ENCODE results near the gene PTPN23.
"Not testable (repeated sequence)": the region's sequence is repeated elsewhere in the genome, so short reads cannot be mapped to it uniquely, and the experiment has no call there.

PTPN23 gene

DNA sequence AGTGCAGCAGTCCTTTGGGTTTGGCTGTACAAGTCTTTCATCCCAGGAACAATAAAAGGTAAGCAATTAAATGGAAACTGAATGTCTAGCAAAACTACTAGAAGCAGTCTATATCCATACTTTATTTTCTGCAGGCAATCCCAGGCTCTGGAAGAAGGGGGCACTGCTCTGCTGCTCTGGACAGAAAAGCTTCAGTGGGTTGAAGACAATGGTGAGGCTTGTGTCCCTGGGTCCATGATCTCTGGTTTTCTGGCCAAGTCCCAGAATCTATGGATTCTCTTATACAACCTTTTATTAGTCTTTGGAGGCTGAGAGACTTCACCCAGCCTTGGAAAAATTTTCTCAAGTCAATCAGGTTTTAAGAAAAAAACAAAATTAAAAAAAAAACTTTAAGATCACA lies 59.3 kb downstream of the PTPN23 start:
- no peak overlapping the region for H3K4me3 ChIP-seq (ENCODE audit: insufficient read depth, low read depth, low read length, poor library complexity, severe bottlenecking)
- no peaks in the 10 kb centered on the region for H3K27me3 ChIP-seq (replicated peaks; ENCODE audit: control insufficient read depth, insufficient read depth, low read length, poor library complexity, severe bottlenecking)
- H3K9me3 ChIP-seq (ENCODE audit: control insufficient read depth, low read length), result no peaks in the 10 kb centered on the region
- no peaks in the 10 kb centered on the region for H3K4me1 ChIP-seq (ENCODE audit: control insufficient read depth, insufficient read depth, low read length, poor library complexity, severe bottlenecking)
- peaks cover 38% of the 10 kb centered on the region for H3K36me3 ChIP-seq (ENCODE audit: control insufficient read depth, insufficient read depth, low read length)
- DNase-seq, result no peak
- no peak overlapping the region for H3K27ac ChIP-seq (ENCODE audit: insufficient read depth, low read length, poor library complexity, severe bottlenecking)

DNA sequence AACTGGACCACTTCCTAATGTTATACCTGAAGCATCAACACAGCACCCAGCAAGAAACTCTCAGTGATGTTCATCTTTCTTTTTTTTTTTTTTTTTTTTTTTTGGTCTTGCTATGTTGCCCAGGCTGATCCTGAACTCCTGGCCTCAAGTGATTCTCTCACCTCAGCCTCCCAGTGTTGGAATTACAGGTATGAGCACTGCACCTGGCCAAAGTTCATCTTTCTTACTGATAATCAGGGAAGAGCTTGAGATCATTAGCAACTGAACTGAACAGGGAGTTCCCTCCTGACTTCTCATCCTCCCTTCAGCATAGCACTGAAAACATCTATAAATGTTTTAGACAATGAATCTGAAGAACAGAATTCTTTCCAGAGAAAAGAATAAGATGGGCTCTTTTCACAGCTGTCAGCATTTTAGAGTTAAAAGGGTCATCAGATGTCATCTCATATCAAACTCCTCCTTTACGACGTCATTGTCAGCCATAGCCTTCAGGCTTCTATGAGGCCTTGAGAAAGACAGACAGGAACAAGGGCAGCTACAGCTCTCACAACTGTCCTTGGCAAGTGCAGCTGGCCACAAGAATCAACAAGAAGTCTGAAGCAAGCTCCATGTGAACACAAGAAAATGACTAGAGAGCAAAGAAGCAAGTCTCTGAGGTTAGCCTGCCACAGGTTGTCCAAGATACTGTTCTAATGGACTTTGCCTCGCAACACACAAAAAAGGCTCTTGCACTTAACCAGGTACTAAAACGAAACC lies 61.2 kb downstream of the PTPN23 start:
- Histone ChIP-seq H3K27me3 (replicated peaks; ENCODE audit: control insufficient read depth, insufficient read depth, low read length, poor library complexity, severe bottlenecking) (no peaks in the 10 kb centered on the region), H3K4me3 (ENCODE audit: insufficient read depth, low read depth, low read length, poor library complexity, severe bottlenecking) (no peak overlapping the region), H3K9me3 (ENCODE audit: control insufficient read depth, low read length) (no peaks in the 10 kb centered on the region), H3K4me1 (ENCODE audit: control insufficient read depth, insufficient read depth, low read length, poor library complexity, severe bottlenecking) (no peaks in the 10 kb centered on the region), H3K36me3 (ENCODE audit: control insufficient read depth, insufficient read depth, low read length) (peaks cover 38% of the 10 kb centered on the region), H3K27ac (ENCODE audit: insufficient read depth, low read length, poor library complexity, severe bottlenecking) (no peak overlapping the region)
- DNase-seq, result no peak

DNA sequence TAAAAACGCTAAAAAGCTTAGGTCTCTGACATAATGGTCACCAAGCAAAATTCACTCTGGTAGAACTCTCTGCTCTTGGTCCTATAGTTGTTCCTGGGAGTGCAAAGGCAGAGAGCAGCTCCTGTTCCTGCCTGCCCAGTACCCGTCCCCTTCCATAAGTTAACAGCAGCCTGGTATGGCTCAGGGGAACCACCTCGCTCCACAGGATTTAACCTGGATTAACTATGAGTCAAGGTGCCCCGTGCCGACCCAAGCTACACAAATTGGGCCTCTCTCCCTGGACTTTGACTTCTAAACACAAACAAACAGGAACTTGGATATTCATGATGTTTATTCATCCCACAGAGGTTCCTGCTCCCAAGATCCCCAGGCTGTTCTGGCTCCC lies 62.8 kb downstream of the PTPN23 start:
- Histone ChIP-seq H3K4me3 (ENCODE audit: insufficient read depth, low read depth, low read length, poor library complexity, severe bottlenecking) (no peak overlapping the region), H3K9me3 (ENCODE audit: control insufficient read depth, low read length) (no peaks in the 10 kb centered on the region), H3K27ac (ENCODE audit: insufficient read depth, low read length, poor library complexity, severe bottlenecking) (no peak overlapping the region), H3K27me3 (replicated peaks; ENCODE audit: control insufficient read depth, insufficient read depth, low read length, poor library complexity, severe bottlenecking) (no peaks in the 10 kb centered on the region), H3K36me3 (ENCODE audit: control insufficient read depth, insufficient read depth, low read length) (peaks cover 30% of the 10 kb centered on the region), H3K4me1 (ENCODE audit: control insufficient read depth, insufficient read depth, low read length, poor library complexity, severe bottlenecking) (no peaks in the 10 kb centered on the region)
- no peak for DNase-seq

DNA sequence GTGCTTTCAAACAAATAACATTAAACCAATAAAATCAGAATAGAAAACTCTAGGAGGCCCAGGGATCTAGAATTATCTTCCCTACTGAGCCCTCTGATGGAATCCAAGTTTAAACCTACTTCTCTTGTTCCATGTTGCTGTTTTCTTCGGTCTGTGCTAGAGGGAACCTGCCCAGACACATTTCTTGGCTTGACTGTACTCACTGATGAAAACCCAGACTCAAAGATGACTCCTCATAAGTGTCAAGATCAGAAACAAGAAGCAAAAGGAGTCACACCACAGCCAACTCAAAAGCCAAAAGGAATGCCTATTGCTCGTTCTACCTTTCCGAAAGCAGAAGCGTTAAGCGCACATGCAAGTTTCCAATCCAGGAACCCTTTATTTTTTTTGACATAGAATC lies 63.3 kb downstream of the PTPN23 start:
- peaks cover 25% of the 10 kb centered on the region for H3K36me3 ChIP-seq (ENCODE audit: control insufficient read depth, insufficient read depth, low read length)
- H3K27me3 ChIP-seq (replicated peaks; ENCODE audit: control insufficient read depth, insufficient read depth, low read length, poor library complexity, severe bottlenecking), result no peaks in the 10 kb centered on the region
- H3K4me1 ChIP-seq (ENCODE audit: control insufficient read depth, insufficient read depth, low read length, poor library complexity, severe bottlenecking), result no peaks in the 10 kb centered on the region
- no peak overlapping the region for H3K27ac ChIP-seq (ENCODE audit: insufficient read depth, low read length, poor library complexity, severe bottlenecking)
- no peak for DNase-seq
- no peaks in the 10 kb centered on the region for H3K9me3 ChIP-seq (ENCODE audit: control insufficient read depth, low read length)
- no peak overlapping the region for H3K4me3 ChIP-seq (ENCODE audit: insufficient read depth, low read depth, low read length, poor library complexity, severe bottlenecking)

DNA sequence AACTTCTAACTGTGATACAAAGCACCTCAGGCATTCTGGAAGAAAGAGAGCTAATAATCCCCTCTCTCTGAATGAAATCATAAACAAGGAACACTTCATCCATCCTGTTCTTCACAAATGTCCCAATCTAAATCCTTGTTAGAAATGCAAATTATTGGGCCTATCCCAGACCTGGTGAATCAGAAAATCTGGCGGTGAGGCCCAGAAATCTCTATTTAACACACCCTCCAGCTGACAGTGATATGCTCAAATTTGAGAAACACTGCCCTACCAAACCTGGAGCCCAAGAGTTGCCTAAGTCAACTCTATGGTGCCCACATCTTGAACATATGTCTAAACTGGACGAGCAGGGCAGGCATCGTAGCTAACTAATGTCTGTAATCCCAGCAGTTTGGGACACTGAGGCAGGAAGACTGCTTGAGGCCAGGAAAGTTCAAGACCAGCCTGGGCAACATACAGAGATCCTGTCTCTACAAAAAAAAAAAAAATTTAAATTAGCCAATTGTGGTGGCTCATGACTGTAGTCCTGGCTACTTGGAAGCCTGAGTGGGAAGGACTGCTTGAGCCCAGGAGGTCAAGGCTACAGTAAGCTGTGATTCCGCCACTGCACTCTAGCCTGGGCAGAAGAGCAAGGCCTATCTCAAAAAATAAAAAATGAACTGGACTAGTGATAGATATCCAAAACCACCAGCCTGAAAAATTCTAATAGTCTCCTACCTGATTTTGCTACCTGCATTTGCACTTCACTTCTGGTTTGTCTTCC lies 71.8 kb downstream of the PTPN23 start:
- no peaks in the 10 kb centered on the region for H3K27me3 ChIP-seq (replicated peaks; ENCODE audit: control insufficient read depth, insufficient read depth, low read length, poor library complexity, severe bottlenecking)
- DNase-seq, result no peak
- no peak overlapping the region for H3K4me3 ChIP-seq (ENCODE audit: insufficient read depth, low read depth, low read length, poor library complexity, severe bottlenecking)
- no peak overlapping the region for H3K27ac ChIP-seq (ENCODE audit: insufficient read depth, low read length, poor library complexity, severe bottlenecking)
- no peaks in the 10 kb centered on the region for H3K36me3 ChIP-seq (ENCODE audit: control insufficient read depth, insufficient read depth, low read length)
- H3K9me3 ChIP-seq (ENCODE audit: control insufficient read depth, low read length), result no peaks in the 10 kb centered on the region
- no peaks in the 10 kb centered on the region for H3K4me1 ChIP-seq (ENCODE audit: control insufficient read depth, insufficient read depth, low read length, poor library complexity, severe bottlenecking)

DNA sequence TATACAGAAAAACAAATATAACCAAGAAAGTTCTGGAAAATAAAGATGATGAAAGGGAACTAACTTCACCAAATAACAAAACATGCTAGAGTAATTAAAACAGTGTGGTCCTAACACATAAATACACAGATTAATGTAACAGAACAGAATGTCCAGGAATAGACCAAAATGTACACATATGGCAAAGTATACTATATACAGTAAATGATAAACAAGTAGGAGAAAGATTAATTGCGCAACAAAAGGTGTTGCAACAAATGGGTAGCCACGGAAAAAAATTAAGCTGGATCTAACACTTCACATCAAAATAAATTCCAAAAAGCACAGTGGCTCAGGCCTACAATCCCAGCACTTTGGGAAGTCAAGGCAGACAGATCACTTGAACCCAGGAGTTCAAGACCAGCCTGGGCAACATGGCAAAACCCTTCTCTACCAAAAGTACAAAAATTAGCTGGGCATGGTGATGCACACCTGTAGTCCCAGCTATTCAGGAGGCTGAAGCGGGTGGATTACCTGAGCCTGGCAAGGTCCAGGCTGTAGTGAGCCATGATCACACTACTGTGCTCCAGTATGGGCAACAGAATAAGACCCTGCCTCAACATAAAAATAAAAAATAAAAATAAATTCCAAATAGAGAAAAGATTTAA lies 75.1 kb downstream of the PTPN23 start:
- Histone ChIP-seq H3K9me3 (ENCODE audit: control insufficient read depth, low read length) (no peaks in the 10 kb centered on the region), H3K36me3 (ENCODE audit: control insufficient read depth, insufficient read depth, low read length) (no peaks in the 10 kb centered on the region), H3K4me1 (ENCODE audit: control insufficient read depth, insufficient read depth, low read length, poor library complexity, severe bottlenecking) (no peaks in the 10 kb centered on the region), H3K27ac (ENCODE audit: insufficient read depth, low read length, poor library complexity, severe bottlenecking) (no peak overlapping the region), H3K4me3 (ENCODE audit: insufficient read depth, low read depth, low read length, poor library complexity, severe bottlenecking) (no peak overlapping the region), H3K27me3 (replicated peaks; ENCODE audit: control insufficient read depth, insufficient read depth, low read length, poor library complexity, severe bottlenecking) (no peaks in the 10 kb centered on the region)
- no peak for DNase-seq

DNA sequence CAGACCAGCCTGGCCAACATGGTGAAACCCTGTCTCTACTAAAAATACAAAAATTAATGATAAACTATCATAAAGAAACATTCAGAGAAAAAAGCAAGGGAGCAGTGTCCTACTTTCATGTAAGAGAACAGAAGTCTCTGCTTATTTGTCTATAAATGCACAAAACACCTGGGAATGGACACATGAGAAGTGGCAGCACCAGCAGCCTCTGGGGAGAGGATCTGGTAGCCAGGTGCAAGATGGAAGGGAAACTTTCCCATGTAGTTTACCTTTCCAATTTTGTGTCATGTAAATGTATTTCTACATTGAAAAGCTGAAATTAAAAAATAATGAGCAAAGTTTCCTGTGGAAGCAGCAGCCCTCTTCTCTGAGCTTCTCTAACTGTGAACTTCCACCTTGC lies 76.2 kb downstream of the PTPN23 start:
- DNase-seq, result no peak
- no peak overlapping the region for H3K4me3 ChIP-seq (ENCODE audit: insufficient read depth, low read depth, low read length, poor library complexity, severe bottlenecking)
- H3K9me3 ChIP-seq (ENCODE audit: control insufficient read depth, low read length), result no peaks in the 10 kb centered on the region
- H3K27ac ChIP-seq (ENCODE audit: insufficient read depth, low read length, poor library complexity, severe bottlenecking), result no peak overlapping the region
- H3K27me3 ChIP-seq (replicated peaks; ENCODE audit: control insufficient read depth, insufficient read depth, low read length, poor library complexity, severe bottlenecking), result no peaks in the 10 kb centered on the region
- H3K4me1 ChIP-seq (ENCODE audit: control insufficient read depth, insufficient read depth, low read length, poor library complexity, severe bottlenecking), result no peaks in the 10 kb centered on the region
- H3K36me3 ChIP-seq (ENCODE audit: control insufficient read depth, insufficient read depth, low read length), result no peaks in the 10 kb centered on the region

DNA sequence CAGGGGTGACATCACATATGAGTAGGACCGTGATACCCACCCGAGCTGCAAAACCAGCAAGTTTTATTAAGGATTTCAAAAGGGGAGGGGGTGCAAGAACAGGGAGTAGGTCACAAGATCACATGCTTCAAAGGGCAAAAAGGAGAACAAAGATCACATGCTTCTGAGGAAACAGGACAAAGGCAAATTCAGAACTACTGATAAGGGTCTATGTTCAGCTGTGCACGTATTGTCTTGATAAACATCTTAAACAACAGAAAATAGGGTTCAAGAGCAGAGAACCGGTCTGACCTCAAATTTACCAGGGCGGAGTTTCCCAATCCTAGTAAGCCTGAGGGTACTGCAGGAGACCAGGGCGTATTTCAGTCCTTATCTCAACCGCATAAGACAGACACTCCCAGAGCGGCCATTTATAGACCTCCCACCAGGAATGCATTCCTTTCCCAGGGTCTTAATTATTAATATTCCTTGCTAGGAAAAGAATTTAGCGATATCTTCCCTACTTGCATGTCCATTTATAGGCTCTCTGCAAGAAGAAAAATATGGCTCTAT lies 78.8 kb downstream of the PTPN23 start:
- not testable (repeated sequence) for H3K27ac ChIP-seq (ENCODE audit: insufficient read depth, low read length, poor library complexity, severe bottlenecking); H3K9me3 ChIP-seq (ENCODE audit: control insufficient read depth, low read length); H3K36me3 ChIP-seq (ENCODE audit: control insufficient read depth, insufficient read depth, low read length); H3K4me1 ChIP-seq (ENCODE audit: control insufficient read depth, insufficient read depth, low read length, poor library complexity, severe bottlenecking); DNase-seq; H3K4me3 ChIP-seq (ENCODE audit: insufficient read depth, low read depth, low read length, poor library complexity, severe bottlenecking); H3K27me3 ChIP-seq (replicated peaks; ENCODE audit: control insufficient read depth, insufficient read depth, low read length, poor library complexity, severe bottlenecking)
